ENCODE results near the gene C7.
"Not testable (repeated sequence)": the region's sequence is repeated elsewhere in the genome, so short reads cannot be mapped to it uniquely, and the experiment has no call there.

The C7 gene

GRCh38 chr5:40909264-40909663 is at the start of gene C7:
C7 (plus strand) TSS chr5:40909497; CDS start chr5:40909611, 114 bp downstream.
- DNase-seq (ENCODE audit: low read depth) = no peak

DNA sequence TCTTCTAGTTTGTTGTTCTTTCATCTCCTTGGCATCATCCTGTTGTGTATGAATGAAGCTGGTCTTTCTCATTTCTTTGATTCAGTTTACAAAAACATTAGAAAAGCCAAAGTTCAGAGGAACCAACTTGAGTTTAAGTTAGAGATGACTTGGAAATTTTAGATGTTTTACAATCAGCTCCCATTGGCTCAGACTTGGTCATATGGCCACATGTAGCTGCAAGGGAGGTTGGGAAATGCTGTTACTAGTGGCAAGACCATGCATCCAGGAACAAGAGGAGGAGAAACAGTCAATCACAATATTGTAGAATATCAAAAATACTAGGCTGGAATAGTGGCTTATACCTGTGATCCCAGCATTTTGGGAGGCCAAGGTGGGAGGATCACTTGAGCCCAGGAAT is 48.6 kb upstream of the C7 start:
- DNase-seq (ENCODE audit: low read depth) = no peak

GRCh38 chr5:40865004-40865403 is 44.3 kb upstream of the C7 start:
- DNase-seq (ENCODE audit: low read depth) = not testable (repeated sequence)

DNA sequence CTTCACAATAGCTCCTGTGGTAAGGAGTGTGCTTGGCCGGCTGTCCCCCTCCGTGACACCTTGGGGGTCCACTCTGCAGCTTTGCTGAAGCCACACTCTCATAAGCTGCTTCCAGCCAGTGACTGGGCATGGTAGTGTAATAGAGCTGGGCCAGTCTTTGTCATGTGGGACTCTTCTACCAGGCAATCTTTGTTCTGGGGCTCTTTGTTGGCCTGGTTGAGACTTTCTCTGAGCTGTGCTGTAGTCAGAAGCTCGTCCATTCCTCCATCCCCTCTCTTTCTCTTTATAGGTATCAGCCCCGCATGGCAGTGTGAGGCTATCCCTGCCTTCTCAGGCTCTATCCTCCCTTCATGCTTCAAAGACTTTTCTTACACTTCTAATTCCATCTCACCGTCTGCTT is 42.5 kb upstream of the C7 start:
- no peak for DNase-seq (ENCODE audit: low read depth)

DNA sequence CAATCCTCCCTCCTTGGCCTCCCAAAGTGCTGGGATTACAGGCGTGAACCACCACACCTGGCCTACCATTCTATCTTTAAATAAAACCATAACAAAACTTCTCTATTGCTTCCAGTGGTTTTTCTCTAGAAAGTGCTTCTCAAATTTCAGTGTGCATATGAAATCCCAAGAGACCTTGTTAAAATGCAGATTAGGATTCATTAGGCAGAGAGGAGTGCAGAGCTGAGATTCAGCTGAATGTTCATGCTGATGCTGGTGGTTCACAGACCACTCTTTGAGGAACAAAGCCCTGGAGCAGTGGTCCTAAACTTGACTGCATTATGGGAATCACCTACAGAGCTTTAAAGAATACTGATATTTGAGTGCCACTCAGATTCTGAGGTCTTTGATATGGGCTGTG is 39.9 kb upstream of the C7 start:
- DNase-seq (ENCODE audit: low read depth) = no peak

- DNase-seq (ENCODE audit: low read depth) = no peak
Measured at GRCh38 chr5:40871177-40871576, 38.1 kb upstream of the C7 start.

DNA sequence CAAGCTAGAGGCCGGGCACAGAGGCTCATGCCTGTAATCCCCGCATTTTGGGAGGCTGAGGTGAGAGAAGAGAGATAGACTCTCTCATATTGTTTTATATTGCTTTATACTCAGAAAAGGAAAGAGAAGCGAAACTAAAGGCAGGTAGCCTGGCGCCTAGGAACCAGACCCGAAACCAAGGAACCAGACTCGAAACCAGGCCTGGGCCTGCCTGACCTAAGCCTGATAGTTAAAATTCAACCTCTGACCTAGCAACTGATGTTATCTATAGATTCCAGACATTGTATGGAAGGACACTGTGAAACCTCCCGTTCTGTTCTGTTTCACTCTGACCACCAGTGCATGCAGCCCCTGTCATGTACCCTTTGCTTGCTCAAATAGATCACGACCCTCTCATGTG is 37.0 kb upstream of the C7 start:
- DNase-seq (ENCODE audit: low read depth) = not testable (repeated sequence)

GRCh38 chr5:40873286-40873880 is 35.9 kb upstream of the C7 start:
- DNase-seq (ENCODE audit: low read depth) = no peak

GRCh38 chr5:40875958-40876357 is 33.3 kb upstream of the C7 start:
- no peak for DNase-seq (ENCODE audit: low read depth)

GRCh38 chr5:40877371-40877988 is 31.8 kb upstream of the C7 start:
- no peak for DNase-seq (ENCODE audit: low read depth)

GRCh38 chr5:40879163-40879942 is 29.9 kb upstream of the C7 start:
- no peak for DNase-seq (ENCODE audit: low read depth)

DNA sequence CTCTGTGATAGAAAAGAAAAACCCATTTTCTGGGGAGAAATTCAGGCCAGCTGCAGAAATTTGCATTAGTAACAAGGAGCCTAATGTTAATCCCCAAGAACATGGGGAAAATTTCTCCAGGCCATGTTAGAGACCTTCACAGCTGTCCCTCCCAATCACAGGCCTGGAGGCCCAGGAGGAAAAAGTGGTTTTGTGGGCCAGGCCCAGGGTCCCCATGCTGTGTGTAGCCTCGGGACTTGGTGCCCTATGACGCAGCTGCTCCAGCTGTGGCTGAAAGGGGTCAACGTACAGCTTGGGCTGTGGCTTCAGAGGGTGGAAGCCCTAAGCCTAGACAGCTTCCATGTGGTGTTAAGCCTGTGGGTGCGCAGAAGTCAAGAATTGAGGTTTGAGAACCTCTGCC is 27.0 kb upstream of the C7 start:
- no peak for DNase-seq (ENCODE audit: low read depth)

DNA sequence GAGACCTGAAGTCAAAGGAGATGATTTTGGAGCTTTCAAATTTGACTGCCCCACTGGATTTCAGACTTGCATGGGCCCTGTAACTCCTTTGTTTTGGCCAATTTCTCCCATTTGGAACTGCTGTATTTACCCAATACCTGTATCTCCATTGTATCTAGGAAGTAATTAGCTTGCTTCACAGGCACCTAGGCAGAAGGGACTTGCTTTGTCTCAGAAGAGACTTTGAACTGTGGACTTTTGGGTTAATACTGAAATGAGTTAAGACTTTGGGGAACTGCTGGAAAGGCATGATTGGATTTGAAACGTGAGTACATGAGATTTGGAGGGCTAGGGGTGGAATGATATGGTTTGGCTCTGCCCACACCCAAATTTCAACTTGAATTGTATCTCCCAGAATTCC is 26.2 kb upstream of the C7 start:
- DNase-seq (ENCODE audit: low read depth) = not testable (repeated sequence)

GRCh38 chr5:40895440-40896425 is 13.6 kb upstream of the C7 start:
- not testable (repeated sequence) for DNase-seq (ENCODE audit: low read depth)

- DNase-seq (ENCODE audit: low read depth) = no peak
Measured at GRCh38 chr5:40904205-40904993, 4.9 kb upstream of the C7 start.

GRCh38 chr5:40904994-40905306 is 4.3 kb upstream of the C7 start:
- DNase-seq (ENCODE audit: low read depth) = no peak

- DNase-seq (ENCODE audit: low read depth) = no peak
Measured at GRCh38 chr5:40906351-40906751, 2.9 kb upstream of the C7 start.

DNA sequence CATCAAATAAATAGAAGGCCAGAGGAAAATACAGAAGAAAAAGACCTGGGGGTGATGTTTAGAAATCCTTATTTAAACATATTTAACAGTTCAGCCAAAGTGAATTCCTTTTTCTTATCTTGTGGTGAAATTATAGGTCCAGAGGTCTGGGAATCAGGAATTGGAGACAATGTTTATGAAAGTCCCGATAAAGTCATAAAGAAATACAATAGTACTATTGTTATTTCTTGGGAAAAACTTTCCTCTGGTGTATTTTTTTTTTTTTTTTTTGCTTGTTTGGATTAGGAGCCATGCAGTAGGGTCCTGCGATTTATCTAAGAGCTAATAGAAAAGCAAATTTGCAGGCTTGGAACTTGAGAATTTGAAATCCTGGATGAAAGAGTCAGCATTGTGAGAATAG is 426 bp downstream of the C7 start:
- no peak for DNase-seq (ENCODE audit: low read depth)

GRCh38 chr5:40911266-40911665 is 2.0 kb downstream of the C7 start:
- DNase-seq (ENCODE audit: low read depth) = no peak

DNA sequence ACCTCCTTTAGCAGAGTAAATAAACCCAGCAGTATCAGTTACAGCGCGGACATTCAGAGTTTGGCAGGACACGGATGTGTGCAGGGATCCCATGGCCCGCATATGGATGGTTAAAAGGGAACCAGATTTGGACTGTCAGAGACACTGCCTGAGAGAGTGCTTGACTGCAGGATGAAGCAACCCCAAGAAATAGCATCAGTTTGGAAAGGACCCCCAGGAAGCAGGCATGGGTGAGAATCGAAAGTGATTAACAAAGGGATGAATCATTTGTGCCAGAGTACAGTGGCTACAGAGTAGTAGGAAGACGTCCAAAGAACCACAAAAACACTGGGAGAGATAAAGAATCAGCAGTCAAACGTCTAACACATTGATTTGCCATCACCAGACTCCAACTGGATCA is 5.5 kb downstream of the C7 start:
- no peak for DNase-seq (ENCODE audit: low read depth)

DNA sequence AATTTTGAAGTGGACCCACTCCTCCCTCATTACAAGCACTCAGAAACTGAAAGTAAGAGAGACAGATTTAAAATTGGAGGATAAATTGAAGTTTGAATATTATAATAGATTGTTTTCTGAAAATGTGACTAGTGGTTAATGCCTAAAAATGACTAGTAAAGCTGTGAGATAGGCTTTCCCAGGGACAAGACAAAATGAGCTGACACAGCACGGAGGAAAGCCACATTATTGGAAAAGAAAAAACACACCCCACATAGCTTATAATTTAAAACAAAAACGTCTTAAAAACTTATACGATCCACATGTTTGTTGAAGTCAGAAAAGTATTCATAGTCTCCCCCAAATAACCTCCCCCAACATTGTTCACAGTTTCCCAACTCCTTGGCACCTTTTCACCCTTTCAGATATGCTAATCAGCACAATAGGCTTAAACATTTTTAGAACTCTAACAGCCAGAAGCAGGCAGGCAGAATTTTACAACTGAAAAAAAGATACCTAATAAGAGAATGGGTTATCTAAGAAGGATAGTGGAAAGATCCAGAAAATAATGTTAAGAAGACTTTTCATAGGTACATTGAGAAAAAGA is 6.1 kb downstream of the C7 start:
- DNase-seq (ENCODE audit: low read depth) = no peak
